GM20000 (cell line): ENCODE results near the gene IL32.

Source experiments
- DNase-seq: peaks from one replicate; pipeline ENCODE4 v3.0.0; 2012; ENCODE audit warnings: low spot score
- TF ChIP-seq, protein P1 (sequence below): IDR thresholded peaks from 2 replicates; pipeline ENCODE4 v1.5.1; 2012; ENCODE audit warnings: mild to moderate bottlenecking, control low read depth; ENCODE audit errors: extremely low read depth, missing control alignments

Gene IL32

DNA sequence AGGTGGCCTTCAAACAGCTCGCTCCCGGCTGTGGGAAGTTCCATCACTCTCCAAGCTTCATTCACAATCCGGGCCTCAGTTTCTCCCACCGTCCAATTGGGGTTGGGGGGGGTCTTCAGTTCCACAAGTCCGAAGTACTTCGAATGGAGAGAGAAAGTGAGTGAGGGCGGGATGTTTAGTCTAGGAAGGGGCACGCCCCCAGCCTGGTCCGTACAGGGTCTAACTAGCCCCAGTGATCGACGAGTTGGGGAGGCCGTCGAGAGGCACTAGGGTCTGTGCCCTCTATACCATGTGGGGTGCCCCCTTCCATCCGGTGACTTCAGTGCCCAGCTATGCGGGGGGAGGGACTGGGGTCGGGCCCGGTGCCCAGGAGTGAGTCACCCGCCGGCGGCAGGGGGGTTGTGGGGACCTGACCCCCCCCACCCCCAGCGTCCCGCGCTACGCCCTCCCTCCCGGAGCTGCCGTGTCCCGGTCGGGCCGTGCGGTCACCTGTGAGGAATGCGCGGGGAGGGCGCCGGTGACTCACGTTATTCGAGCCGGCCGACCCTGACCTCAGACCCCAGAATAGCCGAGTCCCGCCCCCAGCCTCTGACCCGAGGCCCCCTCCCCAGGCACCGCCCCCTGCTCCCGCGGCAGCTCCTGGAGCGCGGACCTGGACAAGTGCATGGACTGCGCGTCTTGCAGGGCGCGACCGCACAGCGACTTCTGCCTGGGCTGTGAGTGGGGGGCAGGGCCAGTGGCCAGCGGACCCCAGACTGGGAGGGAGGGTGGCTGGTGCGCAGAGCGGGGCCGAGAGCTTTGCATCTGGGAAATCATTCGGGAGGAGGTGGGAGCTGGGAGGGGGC lies 44.6 kb upstream of the IL32 start:
- DNase-seq: no peak
- TF ChIP-seq, protein P1, sequence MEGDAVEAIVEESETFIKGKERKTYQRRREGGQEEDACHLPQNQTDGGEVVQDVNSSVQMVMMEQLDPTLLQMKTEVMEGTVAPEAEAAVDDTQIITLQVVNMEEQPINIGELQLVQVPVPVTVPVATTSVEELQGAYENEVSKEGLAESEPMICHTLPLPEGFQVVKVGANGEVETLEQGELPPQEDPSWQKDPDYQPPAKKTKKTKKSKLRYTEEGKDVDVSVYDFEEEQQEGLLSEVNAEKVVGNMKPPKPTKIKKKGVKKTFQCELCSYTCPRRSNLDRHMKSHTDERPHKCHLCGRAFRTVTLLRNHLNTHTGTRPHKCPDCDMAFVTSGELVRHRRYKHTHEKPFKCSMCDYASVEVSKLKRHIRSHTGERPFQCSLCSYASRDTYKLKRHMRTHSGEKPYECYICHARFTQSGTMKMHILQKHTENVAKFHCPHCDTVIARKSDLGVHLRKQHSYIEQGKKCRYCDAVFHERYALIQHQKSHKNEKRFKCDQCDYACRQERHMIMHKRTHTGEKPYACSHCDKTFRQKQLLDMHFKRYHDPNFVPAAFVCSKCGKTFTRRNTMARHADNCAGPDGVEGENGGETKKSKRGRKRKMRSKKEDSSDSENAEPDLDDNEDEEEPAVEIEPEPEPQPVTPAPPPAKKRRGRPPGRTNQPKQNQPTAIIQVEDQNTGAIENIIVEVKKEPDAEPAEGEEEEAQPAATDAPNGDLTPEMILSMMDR: no peak

DNA sequence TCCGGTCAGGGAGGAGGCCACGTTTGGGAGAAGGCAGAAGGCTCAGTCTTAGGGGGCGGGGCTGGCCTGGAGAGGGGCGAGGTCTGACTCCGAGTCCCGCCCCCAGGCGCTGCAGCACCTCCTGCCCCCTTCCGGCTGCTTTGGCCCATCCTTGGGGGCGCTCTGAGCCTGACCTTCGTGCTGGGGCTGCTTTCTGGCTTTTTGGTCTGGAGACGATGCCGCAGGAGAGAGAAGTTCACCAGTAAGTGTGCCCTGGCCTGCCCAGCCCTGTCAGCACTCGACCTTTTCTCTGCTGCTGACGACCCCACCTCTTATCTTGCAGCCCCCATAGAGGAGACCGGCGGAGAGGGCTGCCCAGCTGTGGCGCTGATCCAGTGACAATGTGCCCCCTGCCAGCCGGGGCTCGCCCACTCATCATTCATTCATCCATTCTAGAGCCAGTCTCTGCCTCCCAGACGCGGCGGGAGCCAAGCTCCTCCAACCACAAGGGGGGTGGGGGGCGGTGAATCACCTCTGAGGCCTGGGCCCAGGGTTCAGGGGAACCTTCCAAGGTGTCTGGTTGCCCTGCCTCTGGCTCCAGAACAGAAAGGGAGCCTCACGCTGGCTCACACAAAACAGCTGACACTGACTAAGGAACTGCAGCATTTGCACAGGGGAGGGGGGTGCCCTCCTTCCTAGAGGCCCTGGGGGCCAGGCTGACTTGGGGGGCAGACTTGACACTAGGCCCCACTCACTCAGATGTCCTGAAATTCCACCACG lies 43.8 kb upstream of the IL32 start:
- DNase-seq: peak; percentile 88
- TF ChIP-seq, protein P1: peak; percentile 49

DNA sequence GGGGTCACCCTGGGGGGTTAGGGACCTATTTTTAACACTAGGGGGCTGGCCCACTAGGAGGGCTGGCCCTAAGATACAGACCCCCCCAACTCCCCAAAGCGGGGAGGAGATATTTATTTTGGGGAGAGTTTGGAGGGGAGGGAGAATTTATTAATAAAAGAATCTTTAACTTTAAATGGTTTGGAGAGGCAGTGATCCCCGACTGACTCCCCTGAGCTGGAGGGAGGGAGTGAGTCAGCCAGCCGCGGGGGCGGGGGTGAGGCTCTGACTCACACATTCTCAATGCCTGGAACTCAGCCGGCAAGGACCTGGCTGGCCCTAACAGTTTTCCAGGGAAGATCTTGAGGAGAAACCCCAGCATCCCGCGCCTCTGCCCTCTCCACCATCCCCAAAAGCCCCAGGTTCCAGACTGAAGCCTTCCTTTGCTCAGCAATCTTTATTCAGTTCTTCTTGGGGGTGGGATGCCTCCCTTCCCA lies 43.2 kb upstream of the IL32 start:
- DNase-seq: peak; percentile 80
- TF ChIP-seq, protein P1: no peak

DNA sequence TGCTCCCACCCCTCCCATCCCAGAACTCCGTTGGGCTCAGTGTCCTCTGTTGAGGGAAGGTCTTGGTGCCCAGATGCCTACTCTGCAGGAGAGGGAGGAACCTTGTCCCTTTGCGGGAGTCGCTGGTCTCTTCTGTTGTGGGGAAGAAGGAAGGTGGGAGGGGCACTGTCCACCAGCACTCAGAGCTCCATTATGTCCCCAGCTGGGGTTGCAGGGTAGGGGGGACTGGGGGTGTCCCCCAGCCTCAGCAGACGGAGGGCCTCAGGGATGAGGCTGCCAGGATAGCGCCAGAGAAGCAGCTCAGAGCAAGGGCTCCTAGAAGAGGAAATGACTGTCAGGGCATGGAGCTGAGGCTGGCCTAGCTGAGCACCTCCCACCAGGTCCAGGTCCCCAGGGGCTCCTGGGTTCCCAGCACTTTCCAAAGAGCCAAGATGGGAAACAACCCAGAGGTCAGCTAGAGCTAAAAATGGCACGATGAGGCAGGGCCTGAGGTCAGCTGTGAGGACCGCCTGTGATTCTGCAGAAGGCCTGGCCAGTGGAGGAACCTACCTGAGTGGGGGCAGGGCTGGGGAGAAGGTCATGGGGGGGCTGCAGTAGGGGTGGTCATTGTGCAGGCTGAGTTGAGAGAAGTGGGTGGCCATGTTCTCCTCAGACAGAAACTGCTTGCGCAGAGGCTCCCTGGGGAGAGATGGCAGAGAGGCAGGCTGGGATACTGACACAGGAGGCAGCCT lies 42.6 kb upstream of the IL32 start:
- TF ChIP-seq, protein P1: no peak
- DNase-seq: no peak

DNA sequence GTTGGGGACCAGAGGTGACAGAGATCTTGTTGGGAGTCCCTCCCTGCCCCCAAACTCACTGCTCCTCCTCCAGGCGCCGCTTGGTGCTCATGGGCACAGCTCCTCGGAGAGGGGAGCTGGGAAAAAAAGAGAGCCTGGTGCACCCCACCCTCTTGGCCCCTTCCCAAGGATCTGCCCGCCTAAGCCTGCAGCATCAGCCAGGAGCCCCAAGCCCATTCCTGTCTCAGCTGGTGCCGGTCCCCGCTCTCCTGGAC lies 42.1 kb upstream of the IL32 start:
- TF ChIP-seq, protein P1: no peak
- no peak for DNase-seq

DNA sequence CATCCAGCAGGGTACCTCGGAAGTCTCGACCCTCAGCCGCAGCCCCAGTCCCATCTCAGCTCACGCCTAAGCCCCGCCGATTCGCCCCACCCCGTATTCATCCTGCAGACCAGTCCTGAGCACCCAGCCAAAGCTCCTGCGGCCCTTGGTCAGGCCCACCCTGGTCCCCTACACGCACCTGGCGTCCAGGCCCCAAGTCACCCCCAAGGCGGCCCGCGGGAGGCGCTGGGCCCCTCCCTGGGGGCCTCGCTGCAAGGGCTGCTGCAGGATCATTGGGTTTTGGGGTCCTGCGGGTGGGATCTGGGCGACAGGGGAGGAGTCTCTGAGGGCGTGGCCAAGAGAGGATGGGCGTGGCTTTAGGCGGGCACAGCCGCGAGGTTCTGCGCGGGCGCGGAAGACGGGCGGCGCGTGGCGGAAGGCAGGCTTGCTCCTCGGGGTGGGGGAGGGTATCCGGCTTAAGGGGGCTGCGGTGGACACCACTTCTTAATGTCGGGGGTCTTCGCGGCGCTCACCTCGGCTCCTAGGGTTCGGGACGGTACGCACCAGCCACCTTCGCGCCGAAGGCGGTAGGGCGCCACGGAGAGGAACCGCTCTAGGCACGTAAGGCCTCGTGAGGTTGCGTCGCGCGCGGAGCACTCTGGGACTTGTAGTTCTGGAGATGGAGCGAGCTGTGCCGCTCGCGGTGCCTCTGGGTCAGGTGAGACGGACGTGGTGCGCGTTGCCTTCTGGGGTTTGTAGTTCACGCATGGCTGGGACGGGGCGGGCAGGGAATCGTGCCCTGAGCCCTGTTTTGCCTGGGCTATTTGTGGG lies 41.6 kb upstream of the IL32 start, which contains the start of the genes HCFC1R1 and THOC6:
Gene HCFC1R1 (minus strand): TSS at position 274 of the 810 bp plus-strand sequence. CDS start 1 bp downstream, at position 273.
Gene THOC6 (plus strand): TSS at position 367 of the 810 bp plus-strand sequence. CDS start 292 bp downstream, at position 659.
- TF ChIP-seq, protein P1: no peak
- peak; percentile 93 for DNase-seq
